Measurements from ENCODE around the gene TMEM126A.
"Not testable (repeated sequence)": the region's sequence is repeated elsewhere in the genome, so short reads cannot be mapped to it uniquely, and the experiment has no call there.

TMEM126A gene

DNA sequence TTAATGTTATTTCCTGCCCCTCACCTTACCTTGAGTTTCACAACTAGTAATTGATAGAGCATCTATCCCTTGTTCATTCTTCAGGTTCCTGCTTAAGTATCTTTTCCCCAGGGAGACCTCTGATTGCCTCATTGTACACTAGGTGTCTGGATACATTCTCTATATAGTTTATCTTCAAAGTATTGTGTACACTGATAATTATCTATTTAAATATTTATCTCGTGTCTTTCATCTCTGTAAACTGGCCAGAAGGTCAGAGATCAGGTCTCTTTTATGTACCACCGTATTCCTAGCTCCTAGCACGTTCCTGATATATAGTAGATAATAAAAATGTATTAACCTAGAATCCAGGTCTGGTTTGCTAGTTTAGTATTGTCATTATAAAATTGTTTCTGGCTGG, 13.0 kb upstream of the TMEM126A start:
- no peak overlapping the region for H3K4me3 ChIP-seq (ENCODE audit: low read depth, low read length)
- no peak for TF ChIP-seq CTCF (IDR thresholded peaks at IDR 0.05; ENCODE audit: low read depth, low read length)
- in situ Hi-C loops (cut with HindIII; ENCODE audit: low sequenced_read_pairs), result no loop called here
- DNase-seq (ENCODE audit: low read depth, low spot score), result no peak

GRCh38 chr11:85643191-85643614, 4.6 kb upstream of the TMEM126A start:
- in situ Hi-C loops (cut with HindIII; ENCODE audit: low sequenced_read_pairs), result no loop called here
- H3K4me3 ChIP-seq (ENCODE audit: low read depth, low read length), result no peak overlapping the region
- TF ChIP-seq CTCF (IDR thresholded peaks at IDR 0.05; ENCODE audit: low read depth, low read length), result no peak
- no peak for DNase-seq (ENCODE audit: low read depth, low spot score)

GRCh38 chr11:85647078-85647477, 689 bp upstream of the TMEM126A start:
- H3K4me3 ChIP-seq (ENCODE audit: low read depth, low read length), result peak overlapping the region; percentile 76
- no peak for DNase-seq (ENCODE audit: low read depth, low spot score)
- TF ChIP-seq CTCF (IDR thresholded peaks at IDR 0.05; ENCODE audit: low read depth, low read length), result no peak
- in situ Hi-C loops (cut with HindIII; ENCODE audit: low sequenced_read_pairs), result no loop called here

GRCh38 chr11:85651118-85651517, 3.4 kb downstream of the TMEM126A start:
- H3K4me3 ChIP-seq (ENCODE audit: low read depth, low read length), result no peak overlapping the region
- TF ChIP-seq CTCF (IDR thresholded peaks at IDR 0.05; ENCODE audit: low read depth, low read length), result no peak
- no peak for DNase-seq (ENCODE audit: low read depth, low spot score)
- in situ Hi-C loops (cut with HindIII; ENCODE audit: low sequenced_read_pairs), result no loop called here

GRCh38 chr11:85652786-85653447, 5.2 kb downstream of the TMEM126A start:
- TF ChIP-seq CTCF (IDR thresholded peaks at IDR 0.05; ENCODE audit: low read depth, low read length), result no peak
- no peak for DNase-seq (ENCODE audit: low read depth, low spot score)
- no peak overlapping the region for H3K4me3 ChIP-seq (ENCODE audit: low read depth, low read length)
- in situ Hi-C loops (cut with HindIII; ENCODE audit: low sequenced_read_pairs), result no loop called here

GRCh38 chr11:85654343-85654742, 6.6 kb downstream of the TMEM126A start:
- in situ Hi-C loops (cut with HindIII; ENCODE audit: low sequenced_read_pairs); DNase-seq (ENCODE audit: low read depth, low spot score): not testable (repeated sequence)

DNA sequence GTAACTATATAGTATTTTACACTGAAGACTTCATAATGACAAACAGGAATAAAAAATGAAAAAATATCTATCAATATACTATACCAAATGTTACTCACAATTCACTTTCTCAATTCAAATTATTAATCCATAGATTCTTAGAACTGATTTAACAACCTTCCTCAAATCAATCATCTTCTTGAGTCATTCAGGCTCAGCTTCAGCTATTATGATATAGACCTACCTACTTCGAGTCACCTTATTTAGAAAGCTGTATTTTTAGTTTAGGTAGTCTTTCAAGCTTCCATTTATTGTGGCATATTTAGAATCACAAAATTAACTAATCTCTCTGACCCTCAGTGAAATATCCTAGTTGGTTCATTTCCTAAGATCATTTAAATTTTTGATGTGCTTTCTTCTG, 9.0 kb downstream of the TMEM126A start:
- H3K4me3 ChIP-seq (ENCODE audit: low read depth, low read length), result no peak overlapping the region
- DNase-seq (ENCODE audit: low read depth, low spot score), result no peak
- TF ChIP-seq CTCF (IDR thresholded peaks at IDR 0.05; ENCODE audit: low read depth, low read length), result no peak
- in situ Hi-C loops (cut with HindIII; ENCODE audit: low sequenced_read_pairs), result no loop called here

More at GRCh38 chr11:85654343-85654742, 6.6 kb downstream of the TMEM126A start:
- H3K4me3 ChIP-seq (ENCODE audit: low read depth, low read length), result not testable (repeated sequence)
